ENCODE measurements around the gene EPN2. TPM values are rescaled to one million over a fixed set of nuclear protein-coding genes. Genes with fewer than 3 reads are reported as not detected.
"Not testable (repeated sequence)": the region's sequence is repeated elsewhere in the genome, so short reads cannot be mapped to it uniquely, and the experiment has no call there.

Gene EPN2
- total RNA-seq: 63.9 TPM

GRCh38 chr17:19237139-19237388 is at the start of gene EPN2:
TSS of gene EPN2 (plus strand) at chr17:19237366. CDS start at chr17:19283120, 45,754 bp downstream.
- DNase-seq (ENCODE audit: low spot score): peak; percentile 62

- not testable (repeated sequence) for DNase-seq (ENCODE audit: low spot score)
Observed at GRCh38 chr17:19187883-19188869, 49.0 kb upstream of the EPN2 start.

GRCh38 chr17:19188870-19189708 is 48.1 kb upstream of the EPN2 start:
- not testable (repeated sequence) for DNase-seq (ENCODE audit: low spot score)

- not testable (repeated sequence) for DNase-seq (ENCODE audit: low spot score)
Observed at GRCh38 chr17:19189781-19190405, 47.3 kb upstream of the EPN2 start.

GRCh38 chr17:19196382-19197204 is 40.6 kb upstream of the EPN2 start:
- DNase-seq (ENCODE audit: low spot score): not testable (repeated sequence)

GRCh38 chr17:19202448-19202847 is 34.7 kb upstream of the EPN2 start:
- not testable (repeated sequence) for DNase-seq (ENCODE audit: low spot score)

GRCh38 chr17:19203429-19203828 is 33.7 kb upstream of the EPN2 start:
- DNase-seq (ENCODE audit: low spot score): not testable (repeated sequence)

GRCh38 chr17:19215074-19215860 is 21.9 kb upstream of the EPN2 start:
- not testable (repeated sequence) for DNase-seq (ENCODE audit: low spot score)

- DNase-seq (ENCODE audit: low spot score): not testable (repeated sequence)
Observed at GRCh38 chr17:19216148-19216926, 20.8 kb upstream of the EPN2 start.

GRCh38 chr17:19218914-19219313 is 18.3 kb upstream of the EPN2 start:
- DNase-seq (ENCODE audit: low spot score): not testable (repeated sequence)

GRCh38 chr17:19219384-19219783 is 17.8 kb upstream of the EPN2 start:
- not testable (repeated sequence) for DNase-seq (ENCODE audit: low spot score)

- DNase-seq (ENCODE audit: low spot score): not testable (repeated sequence)
Observed at GRCh38 chr17:19220195-19220594, 17.0 kb upstream of the EPN2 start.

- not testable (repeated sequence) for DNase-seq (ENCODE audit: low spot score)
Observed at GRCh38 chr17:19226610-19227588, 10.3 kb upstream of the EPN2 start.

- DNase-seq (ENCODE audit: low spot score): not testable (repeated sequence)
Observed at GRCh38 chr17:19234676-19235075, 2.5 kb upstream of the EPN2 start.

- not testable (repeated sequence) for DNase-seq (ENCODE audit: low spot score)
Observed at GRCh38 chr17:19236351-19237138, 621 bp upstream of the EPN2 start.

- DNase-seq (ENCODE audit: low spot score): peak; percentile 66
Observed at GRCh38 chr17:19237389-19238166, 412 bp downstream of the EPN2 start.

- peak; percentile 66 for DNase-seq (ENCODE audit: low spot score)
Observed at GRCh38 chr17:19238167-19238505, 970 bp downstream of the EPN2 start.

Measured in ureter (tissue), 1 donor.